IPS DF 6.9 (cell line): ENCODE data around the gene AXIN2.

Source experiments
- DNase-seq: peaks from one replicate; pipeline ENCODE4 v3.0.0-alpha.2; 2013; ENCODE audit warnings: low read depth, low spot score
- H3K27ac ChIP-seq: one replicate; pipeline ENCODE4 v1.5.1; 2013; ENCODE audit warnings: low read length, control low read depth
- H3K27me3 ChIP-seq: 2 replicates; pipeline ENCODE4 v1.6.1; 2013; ENCODE audit warnings: mild to moderate bottlenecking, low read length; ENCODE audit not compliant: control insufficient read depth, insufficient read depth
- H3K36me3 ChIP-seq: 2 replicates; pipeline ENCODE4 v1.6.1; 2013; ENCODE audit warnings: low read length; ENCODE audit not compliant: control insufficient read depth, insufficient read depth
- H3K4me1 ChIP-seq: 2 replicates; pipeline ENCODE4 v1.6.1; 2013; ENCODE audit warnings: low read length; ENCODE audit not compliant: control insufficient read depth, insufficient read depth
- H3K4me3 ChIP-seq: 2 replicates; pipeline ENCODE4 v1.5.1; 2013; ENCODE audit warnings: mild to moderate bottlenecking, low read length
- H3K9me3 ChIP-seq: 2 replicates; pipeline ENCODE4 v1.6.1; 2013; ENCODE audit warnings: low read length, inconsistent platforms; ENCODE audit not compliant: control insufficient read depth, insufficient read depth
- whole genome bisulfite sequencing: extraction: QIAGEN DNeasy Blood & Tissue Kit; methylation state at CpG from one replicate; pipeline ENCODE4 v1.1.7; 2013; ENCODE audit warnings: mixed read lengths, missing lambda C conversion rate; ENCODE audit not compliant: insufficient read length, insufficient coverage; 5-methylcytosine and 5-hydroxymethylcytosine counted together

AXIN2 gene

GRCh38 chr17:65554553-65555223 is 6.8 kb downstream of the AXIN2 start:
- no peak overlapping the region for H3K27ac ChIP-seq
- no peak for DNase-seq
- peaks cover 21% of the 10 kb centered on the region for H3K4me1 ChIP-seq
- peaks cover 5% of the 10 kb centered on the region; the same call in 1 of the 2 replicates for H3K36me3 ChIP-seq
- WGBS: no CpG with 5 or more reads among the region's 18 CpGs
- no peak overlapping the region for H3K4me3 ChIP-seq
- H3K27me3 ChIP-seq: no peaks in the 10 kb centered on the region
- no peaks in the 10 kb centered on the region for H3K9me3 ChIP-seq

- no peaks in the 10 kb centered on the region for H3K9me3 ChIP-seq
- no peak overlapping the region for H3K4me3 ChIP-seq
- H3K36me3 ChIP-seq: peaks cover 10% of the 10 kb centered on the region; the same call in 1 of the 2 replicates
- no peak for DNase-seq
- no CpG with 5 or more reads among the region's 10 CpGs for WGBS
- H3K27me3 ChIP-seq: no peaks in the 10 kb centered on the region
- H3K4me1 ChIP-seq: peaks cover 21% of the 10 kb centered on the region
- no peak overlapping the region for H3K27ac ChIP-seq
Measured at GRCh38 chr17:65553646-65554552, 7.5 kb downstream of the AXIN2 start.

DNA sequence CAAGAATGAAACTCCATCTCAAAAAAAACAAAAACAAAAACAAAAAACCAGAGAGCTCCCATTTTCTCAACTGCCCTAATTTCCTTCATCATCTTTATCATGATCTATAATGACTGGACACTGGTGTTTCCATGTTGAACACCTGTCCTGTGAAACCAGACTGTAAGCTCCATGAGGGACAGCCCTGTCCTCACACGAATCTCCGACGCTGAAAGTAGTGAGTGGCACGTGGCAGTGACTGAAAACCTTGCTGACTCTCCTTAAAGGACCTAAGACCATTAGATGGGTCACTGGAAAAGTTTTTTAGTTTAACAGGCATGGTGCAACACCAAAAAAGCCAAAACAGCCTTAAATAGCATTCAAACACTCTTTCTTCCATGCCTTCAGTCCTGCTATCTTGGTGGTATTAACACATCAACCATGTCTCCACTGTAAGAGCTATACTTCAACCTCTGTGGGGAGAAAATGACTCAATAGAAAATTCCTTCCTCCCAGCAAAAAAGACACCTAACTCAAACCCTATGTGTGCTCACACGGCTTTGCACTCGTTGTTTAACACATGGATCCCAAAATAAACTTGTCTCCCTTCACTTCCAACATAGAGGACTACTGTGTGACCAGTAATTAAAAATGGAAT is 8.3 kb downstream of the AXIN2 start:
- Histone ChIP-seq H3K4me3 (no peak overlapping the region), H3K4me1 (peaks cover 18% of the 10 kb centered on the region), H3K9me3 (no peaks in the 10 kb centered on the region), H3K27ac (no peak overlapping the region), H3K36me3 (peaks cover 13% of the 10 kb centered on the region; the same call in 1 of the 2 replicates), H3K27me3 (no peaks in the 10 kb centered on the region)
- DNase-seq: no peak
- no CpG with 5 or more reads among the region's 6 CpGs for WGBS

DNA sequence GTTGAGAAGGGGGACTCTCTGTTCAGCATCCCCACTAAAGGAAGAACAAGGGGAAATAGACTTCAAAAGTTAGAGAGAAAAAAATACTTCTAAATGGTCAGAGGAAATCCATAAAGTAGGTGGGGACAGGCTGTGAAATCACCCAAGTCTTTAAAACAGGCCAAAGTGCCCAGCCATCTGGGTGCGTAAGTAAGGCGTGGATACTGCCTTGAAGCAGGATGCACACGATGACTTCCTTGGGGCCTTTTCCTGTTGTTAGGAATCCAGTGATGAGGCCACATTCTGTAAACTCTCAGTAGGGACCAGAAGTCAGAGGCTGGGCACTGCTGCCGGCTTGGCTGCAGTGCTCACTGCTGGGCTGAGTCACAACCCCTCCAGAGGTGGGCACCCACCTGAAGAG is 9.2 kb downstream of the AXIN2 start:
- Histone ChIP-seq H3K4me1 (peaks cover 17% of the 10 kb centered on the region), H3K36me3 (peaks cover 14% of the 10 kb centered on the region; the same call in 1 of the 2 replicates), H3K27me3 (no peaks in the 10 kb centered on the region), H3K4me3 (no peak overlapping the region), H3K9me3 (no peaks in the 10 kb centered on the region), H3K27ac (no peak overlapping the region)
- DNase-seq: no peak
- WGBS: no CpG with 5 or more reads among the region's 4 CpGs

- no CpG with 5 or more reads among the region's 9 CpGs for WGBS
- Histone ChIP-seq H3K27ac (no peak overlapping the region), H3K4me1 (peaks cover 21% of the 10 kb centered on the region), H3K4me3 (no peak overlapping the region), H3K36me3 (peaks cover 18% of the 10 kb centered on the region; the same call in 1 of the 2 replicates), H3K27me3 (no peaks in the 10 kb centered on the region), H3K9me3 (no peaks in the 10 kb centered on the region)
- DNase-seq: no peak
Measured at GRCh38 chr17:65551267-65552040, 10.0 kb downstream of the AXIN2 start.

- H3K4me3 ChIP-seq: no peak overlapping the region
- H3K27ac ChIP-seq: no peak overlapping the region
- no peak for DNase-seq
- peaks cover 13% of the 10 kb centered on the region; the same call in 1 of the 2 replicates for H3K36me3 ChIP-seq
- no peaks in the 10 kb centered on the region for H3K27me3 ChIP-seq
- H3K4me1 ChIP-seq: peaks cover 20% of the 10 kb centered on the region
- whole genome bisulfite sequencing: no CpG with 5 or more reads among the region's 4 CpGs
- H3K9me3 ChIP-seq: no peaks in the 10 kb centered on the region
Measured at GRCh38 chr17:65550758-65551157, 10.7 kb downstream of the AXIN2 start.

- Histone ChIP-seq H3K4me3 (no peak overlapping the region), H3K36me3 (peaks cover 13% of the 10 kb centered on the region; the same call in 1 of the 2 replicates), H3K27me3 (no peaks in the 10 kb centered on the region), H3K27ac (no peak overlapping the region), H3K4me1 (peaks cover 20% of the 10 kb centered on the region), H3K9me3 (no peaks in the 10 kb centered on the region)
- WGBS: no CpG with 5 or more reads among the region's 9 CpGs
- DNase-seq: no peak
Measured at GRCh38 chr17:65550075-65550662, 11.3 kb downstream of the AXIN2 start.

- Histone ChIP-seq H3K36me3 (peaks cover 15% of the 10 kb centered on the region; the same call in 1 of the 2 replicates), H3K27ac (no peak overlapping the region), H3K9me3 (no peaks in the 10 kb centered on the region), H3K4me1 (peaks cover 21% of the 10 kb centered on the region), H3K4me3 (no peak overlapping the region), H3K27me3 (no peaks in the 10 kb centered on the region)
- WGBS: no CpG with 5 or more reads among the region's 6 CpGs
- no peak for DNase-seq
Measured at GRCh38 chr17:65548269-65548969, 13.0 kb downstream of the AXIN2 start.

DNA sequence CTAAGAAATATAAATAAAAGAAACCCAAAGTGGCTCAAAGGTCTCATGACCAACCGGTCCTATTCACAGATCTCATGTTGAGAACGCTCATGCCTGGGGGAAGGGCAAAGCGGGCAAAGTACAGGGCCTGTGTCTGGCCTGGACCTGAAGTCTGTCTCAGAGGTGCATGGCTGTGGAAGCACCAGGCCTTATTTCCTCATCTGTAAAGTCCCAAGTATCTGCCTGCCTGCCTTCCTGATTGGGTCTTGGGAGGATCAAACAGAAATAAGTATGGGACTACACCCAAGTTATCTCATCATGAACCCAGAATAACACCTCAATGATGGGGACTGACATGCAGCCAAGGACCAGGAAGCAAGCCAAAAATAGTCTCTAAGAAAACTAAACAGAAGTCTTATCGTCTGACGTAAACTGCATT is 14.2 kb downstream of the AXIN2 start:
- H3K36me3 ChIP-seq: peaks cover 15% of the 10 kb centered on the region; the same call in 1 of the 2 replicates

More for the DNA sequence above, 14.2 kb downstream of the AXIN2 start:
- H3K27me3 ChIP-seq: no peaks in the 10 kb centered on the region
- H3K4me3 ChIP-seq: no peak overlapping the region
- no CpG with 5 or more reads among the region's 5 CpGs for WGBS
- no peaks in the 10 kb centered on the region for H3K9me3 ChIP-seq
- H3K27ac ChIP-seq: no peak overlapping the region
- H3K4me1 ChIP-seq: peaks cover 21% of the 10 kb centered on the region
- DNase-seq: no peak
